VCaP (cell line): ENCODE data around the gene ORAI3.

Experiments
- H3K27ac ChIP-seq: fragments of 450-650 bp; 2 replicates; pipeline ENCODE4 v1.5.1; 2017
- TF ChIP-seq, protein P1 (sequence below): fragments of 450-650 bp; conservative IDR thresholded peaks from 2 replicates; pipeline ENCODE4 v1.5.1; 2017; ENCODE audit warnings: mild to moderate bottlenecking, moderate library complexity

ORAI3 gene

DNA sequence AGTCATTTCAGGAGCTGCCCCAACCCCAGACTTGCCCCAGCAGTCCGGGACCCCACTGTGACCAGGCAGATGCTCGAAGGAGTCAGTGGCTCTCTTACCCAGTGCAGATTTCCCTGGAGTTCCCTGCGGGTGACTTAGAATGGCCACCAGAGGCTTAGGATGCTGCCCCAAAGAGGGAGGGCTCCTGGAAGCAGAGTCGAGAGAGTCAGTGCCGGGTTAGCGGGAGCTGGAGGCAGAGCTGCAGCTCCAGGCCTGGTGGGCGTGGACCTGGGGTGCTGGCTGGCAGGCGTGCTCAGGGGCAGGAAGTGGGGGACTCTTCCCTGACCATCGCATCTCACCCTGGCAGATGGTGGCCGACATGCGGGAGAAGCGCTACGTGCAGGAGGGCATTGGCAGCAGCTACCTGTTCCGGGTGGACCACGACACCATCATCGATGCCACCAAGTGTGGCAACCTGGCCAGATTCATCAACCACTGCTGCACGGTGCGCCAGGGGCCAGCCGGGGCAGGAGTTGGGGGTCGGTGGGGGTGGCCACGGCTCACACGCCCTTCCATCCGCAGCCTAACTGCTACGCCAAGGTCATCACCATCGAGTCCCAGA, 34.5 kb downstream of the ORAI3 start:
- TF ChIP-seq, protein P1, sequence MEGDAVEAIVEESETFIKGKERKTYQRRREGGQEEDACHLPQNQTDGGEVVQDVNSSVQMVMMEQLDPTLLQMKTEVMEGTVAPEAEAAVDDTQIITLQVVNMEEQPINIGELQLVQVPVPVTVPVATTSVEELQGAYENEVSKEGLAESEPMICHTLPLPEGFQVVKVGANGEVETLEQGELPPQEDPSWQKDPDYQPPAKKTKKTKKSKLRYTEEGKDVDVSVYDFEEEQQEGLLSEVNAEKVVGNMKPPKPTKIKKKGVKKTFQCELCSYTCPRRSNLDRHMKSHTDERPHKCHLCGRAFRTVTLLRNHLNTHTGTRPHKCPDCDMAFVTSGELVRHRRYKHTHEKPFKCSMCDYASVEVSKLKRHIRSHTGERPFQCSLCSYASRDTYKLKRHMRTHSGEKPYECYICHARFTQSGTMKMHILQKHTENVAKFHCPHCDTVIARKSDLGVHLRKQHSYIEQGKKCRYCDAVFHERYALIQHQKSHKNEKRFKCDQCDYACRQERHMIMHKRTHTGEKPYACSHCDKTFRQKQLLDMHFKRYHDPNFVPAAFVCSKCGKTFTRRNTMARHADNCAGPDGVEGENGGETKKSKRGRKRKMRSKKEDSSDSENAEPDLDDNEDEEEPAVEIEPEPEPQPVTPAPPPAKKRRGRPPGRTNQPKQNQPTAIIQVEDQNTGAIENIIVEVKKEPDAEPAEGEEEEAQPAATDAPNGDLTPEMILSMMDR: no peak
- no peak overlapping the region for H3K27ac ChIP-seq

DNA sequence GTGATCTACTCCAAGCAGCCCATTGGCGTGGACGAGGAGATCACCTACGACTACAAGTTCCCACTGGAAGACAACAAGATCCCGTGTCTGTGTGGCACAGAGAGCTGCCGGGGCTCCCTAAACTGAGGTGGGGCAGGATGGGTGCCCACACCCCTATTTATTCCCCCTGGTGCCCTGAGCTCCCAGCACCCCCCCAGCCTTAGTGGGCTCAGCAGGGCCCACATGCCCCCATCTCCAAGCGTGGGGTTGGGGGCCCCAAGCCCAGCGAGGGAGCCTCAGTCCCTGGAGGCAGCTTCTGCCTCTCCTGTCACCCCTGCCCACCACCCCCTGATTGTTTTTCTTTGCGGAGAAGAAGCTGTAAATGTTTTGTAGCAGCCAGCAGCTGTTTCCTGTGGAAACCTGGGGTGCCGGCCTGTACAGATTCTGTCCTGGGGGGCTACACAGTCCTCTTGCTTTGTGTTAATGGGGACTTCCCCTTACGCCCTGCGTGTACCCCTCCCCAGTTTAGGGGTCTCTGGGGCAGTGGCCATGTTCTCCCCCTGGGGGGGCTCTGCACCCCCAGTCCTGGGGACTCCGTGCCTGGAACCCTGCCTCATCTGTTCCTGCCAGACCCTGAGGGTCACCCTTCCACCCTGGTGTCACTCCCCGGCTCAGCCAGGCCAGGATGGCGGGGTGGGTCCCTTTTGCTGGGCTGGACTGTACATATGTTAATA, 35.2 kb downstream of the ORAI3 start:
- no peak overlapping the region for H3K27ac ChIP-seq
- TF ChIP-seq, protein P1: no peak

DNA sequence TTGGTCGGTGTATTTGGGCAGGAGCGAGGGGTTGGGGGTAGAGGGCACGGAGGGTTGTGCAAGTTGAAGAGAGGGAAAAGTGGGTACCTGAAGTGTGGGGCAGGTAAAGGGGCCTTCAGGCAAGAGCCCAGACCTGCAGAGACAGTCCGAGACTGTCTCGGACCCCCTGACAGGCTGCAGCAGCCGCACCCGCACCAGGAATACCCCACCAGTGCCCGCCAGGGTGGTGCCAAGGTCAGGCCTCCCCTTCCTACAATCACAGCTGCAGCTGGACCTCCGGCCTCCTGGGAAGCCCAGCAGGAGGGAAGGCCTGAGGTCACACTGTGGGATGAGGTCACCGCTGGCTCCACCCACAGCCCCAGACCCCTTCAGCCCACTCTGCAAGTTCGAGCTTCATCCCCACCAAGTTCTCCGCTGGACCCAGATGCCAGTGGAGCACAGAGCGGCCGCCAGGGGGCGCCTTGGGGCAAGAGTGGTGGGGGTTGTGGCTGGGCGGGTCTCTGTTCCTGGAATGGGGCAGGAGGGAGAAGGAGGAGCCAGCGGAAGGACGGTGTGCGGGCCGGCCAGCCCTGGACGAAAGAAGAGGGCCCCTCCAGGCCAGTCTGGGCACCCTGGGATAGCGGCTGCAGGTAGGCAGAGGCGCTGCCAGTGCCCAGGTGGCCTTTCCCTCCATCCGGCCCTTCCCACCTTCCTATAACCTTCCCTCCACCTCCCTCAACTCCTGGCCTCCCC, 36.0 kb downstream of the ORAI3 start, which contains the start of gene HSD3B7:
Gene HSD3B7, plus strand, starts transcription at position 539 of the 732 bp plus-strand sequence. CDS start 452 bp downstream, outside the sequence.
- H3K27ac ChIP-seq: no peak within 1 kb of the TSS
- TF ChIP-seq, protein P1: peak; percentile 85

DNA sequence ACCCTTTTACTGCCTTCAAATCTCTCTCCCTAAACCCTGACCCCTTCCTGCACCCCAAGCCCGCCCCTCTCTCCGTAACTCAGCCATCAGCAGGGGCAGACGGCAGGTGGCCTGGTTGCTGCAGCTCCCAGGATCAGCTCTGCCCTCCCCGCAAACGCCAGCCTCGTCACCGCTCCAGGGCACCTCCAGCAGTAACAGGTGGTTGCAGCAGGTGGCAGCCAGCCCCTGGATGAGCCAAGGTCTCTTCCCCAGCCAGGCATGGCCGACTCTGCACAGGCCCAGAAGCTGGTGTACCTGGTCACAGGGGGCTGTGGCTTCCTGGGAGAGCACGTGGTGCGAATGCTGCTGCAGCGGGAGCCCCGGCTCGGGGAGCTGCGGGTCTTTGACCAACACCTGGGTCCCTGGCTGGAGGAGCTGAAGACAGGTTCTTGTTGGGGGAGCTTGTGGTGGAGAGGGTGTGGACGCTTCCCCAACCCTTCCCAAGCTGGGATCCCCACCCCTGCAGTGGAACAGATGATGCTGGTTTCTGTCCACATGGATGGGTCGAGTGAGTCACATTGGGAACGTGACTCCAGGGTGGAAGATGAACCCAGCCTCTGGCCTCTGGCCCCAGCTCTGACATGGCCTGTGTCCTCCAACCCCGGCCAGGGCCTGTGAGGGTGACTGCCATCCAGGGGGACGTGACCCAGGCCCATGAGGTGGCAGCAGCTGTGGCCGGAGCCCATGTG, 36.7 kb downstream of the ORAI3 start:
- H3K27ac ChIP-seq: no peak overlapping the region
- TF ChIP-seq, protein P1: no peak

DNA sequence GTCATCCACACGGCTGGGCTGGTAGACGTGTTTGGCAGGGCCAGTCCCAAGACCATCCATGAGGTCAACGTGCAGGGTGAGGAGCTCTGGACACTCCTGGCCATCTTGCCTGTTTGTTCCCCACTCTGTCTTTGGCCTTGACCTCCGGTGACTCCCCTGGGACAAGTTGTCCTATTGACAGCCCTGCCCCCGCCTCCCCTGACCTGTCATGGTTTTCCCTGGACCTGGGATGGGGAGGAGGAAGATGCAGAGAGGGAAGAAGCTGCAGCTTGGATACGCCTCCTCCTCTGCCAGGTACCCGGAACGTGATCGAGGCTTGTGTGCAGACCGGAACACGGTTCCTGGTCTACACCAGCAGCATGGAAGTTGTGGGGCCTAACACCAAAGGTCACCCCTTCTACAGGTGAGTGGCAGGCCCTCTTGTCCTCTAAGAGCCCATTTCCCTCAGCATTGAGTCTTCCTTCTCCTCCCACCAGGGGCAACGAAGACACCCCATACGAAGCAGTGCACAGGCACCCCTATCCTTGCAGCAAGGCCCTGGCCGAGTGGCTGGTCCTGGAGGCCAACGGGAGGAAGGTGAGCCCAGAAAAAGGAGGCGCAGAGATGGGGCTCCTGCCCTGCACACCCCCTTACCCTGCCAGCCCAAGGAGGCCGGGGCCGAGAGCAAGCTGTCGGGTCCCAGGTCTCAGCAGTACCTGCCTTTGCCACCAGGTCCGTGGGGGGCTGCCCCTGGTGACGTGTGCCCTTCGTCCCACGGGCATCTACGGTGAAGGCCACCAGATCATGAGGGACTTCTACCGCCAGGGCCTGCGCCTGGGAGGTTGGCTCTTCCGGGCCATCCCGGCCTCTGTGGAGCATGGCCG, 37.5 kb downstream of the ORAI3 start:
- no peak overlapping the region for H3K27ac ChIP-seq

DNA sequence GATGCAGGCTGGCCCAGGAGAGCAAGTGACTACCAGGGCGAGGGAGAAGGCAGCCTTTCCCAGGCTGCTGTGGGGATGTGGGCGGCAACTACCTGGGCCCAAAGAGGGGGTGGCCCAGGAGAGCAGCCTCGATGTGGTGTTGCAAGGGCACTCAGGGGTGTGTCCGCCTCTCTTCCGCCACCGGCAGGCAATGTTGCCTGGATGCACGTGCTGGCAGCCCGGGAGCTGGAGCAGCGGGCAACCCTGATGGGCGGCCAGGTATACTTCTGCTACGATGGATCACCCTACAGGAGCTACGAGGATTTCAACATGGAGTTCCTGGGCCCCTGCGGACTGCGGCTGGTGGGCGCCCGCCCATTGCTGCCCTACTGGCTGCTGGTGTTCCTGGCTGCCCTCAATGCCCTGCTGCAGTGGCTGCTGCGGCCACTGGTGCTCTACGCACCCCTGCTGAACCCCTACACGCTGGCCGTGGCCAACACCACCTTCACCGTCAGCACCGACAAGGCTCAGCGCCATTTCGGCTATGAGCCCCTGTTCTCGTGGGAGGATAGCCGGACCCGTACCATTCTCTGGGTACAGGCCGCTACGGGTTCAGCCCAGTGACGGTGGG, 38.8 kb downstream of the ORAI3 start:
- H3K27ac ChIP-seq: no peak overlapping the region

More for the DNA sequence above, 37.5 kb downstream of the ORAI3 start:
- TF ChIP-seq, protein P1: no peak

More for the DNA sequence above, 38.8 kb downstream of the ORAI3 start:
- TF ChIP-seq, protein P1: no peak
